ENCODE measurements around the gene DOK4. TPM values are rescaled to one million over a fixed set of nuclear protein-coding genes. Genes with fewer than 3 reads are reported as not detected.

The DOK4 gene
- total and polyA plus RNA-seq, 2 of the 8 experiments (the other 6 are each of a cell fraction or from before 2014, with no cell fraction given) = 24.0 to 28.9 TPM

DNA sequence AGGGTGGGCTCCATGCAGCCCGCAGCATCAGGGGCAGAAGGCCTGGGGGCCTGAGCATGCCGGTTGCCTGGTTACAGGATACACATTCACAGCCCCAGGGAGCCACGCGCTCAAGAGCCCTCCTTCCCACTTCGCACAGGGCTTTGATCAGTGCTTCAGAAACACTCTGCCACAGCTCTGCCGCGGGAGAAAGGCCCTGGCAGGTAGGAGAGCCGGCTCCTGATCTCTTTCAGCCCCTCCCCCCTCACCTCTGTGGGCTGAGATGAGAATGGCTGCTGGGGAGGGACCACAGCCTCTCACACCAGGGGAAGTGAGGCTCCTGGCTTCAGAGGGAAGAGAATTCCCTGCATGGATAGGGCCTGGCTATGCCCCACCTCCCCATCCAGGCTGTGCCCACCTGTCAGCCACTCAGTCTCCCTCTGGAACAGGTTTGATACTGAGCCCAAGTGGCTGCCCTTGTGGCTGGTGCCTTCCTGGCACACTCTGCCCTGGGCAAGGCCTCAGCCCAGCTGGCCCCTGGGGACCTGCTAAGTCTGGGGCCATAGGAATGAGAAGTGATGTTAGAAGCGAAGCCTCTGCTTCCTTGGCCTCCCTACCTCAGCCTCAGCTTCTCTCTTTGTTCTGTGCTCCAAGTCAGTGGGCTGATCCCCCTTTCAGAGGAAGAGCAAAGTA lies 8.6 kb downstream of the DOK4 start:
- H3K27me3 ChIP-seq (replicated peaks in 1 of 4; ENCODE audit: control insufficient read depth in 3 of 4, extremely low read depth in 1 of 4, insufficient read depth in 3 of 4, low read length in 3 of 4) = no peaks in the 10 kb centered on the region; a peak in 1 of 7 replicates
- DNase-seq (ENCODE audit: low read depth in 1 of 2, low spot score in 2 of 2) (no peak), FAIRE-seq (no peak)
- no peak overlapping the region for H2AK5ac ChIP-seq (ENCODE audit: low read depth, low read length)
- no peak overlapping the region for H3K14ac ChIP-seq (ENCODE audit: insufficient read length)
- peaks cover 0 to 10% (median 5%) of the 10 kb centered on the region in 4 experiments; a peak in 3 of 8 replicates for H3K36me3 ChIP-seq (ENCODE audit: control insufficient read depth in 2 of 4, insufficient read depth in 4 of 4, low read length in 3 of 4)
- no peak overlapping the region for H3K56ac ChIP-seq (replicated peaks; ENCODE audit: insufficient read length, low read depth, low read length)
- H4K5ac ChIP-seq (ENCODE audit: insufficient read length, low read depth, low read length) = no peak overlapping the region
- H3K9me3 ChIP-seq (ENCODE audit: insufficient read depth in 2 of 2, low read depth in 1 of 2, low read length in 1 of 2) = no peaks in the 10 kb centered on the region
- H2BK5ac ChIP-seq (ENCODE audit: low read depth, low read length) = peak overlapping the region; percentile 71; the same call in 1 of the 2 replicates
- peak overlapping the region; percentile 47 for H4K91ac ChIP-seq (replicated peaks; ENCODE audit: insufficient read length, low read length)
- H3K9ac ChIP-seq (replicated peaks in 1 of 4; ENCODE audit: extremely low read depth in 1 of 4, low read depth in 3 of 4, low read length in 3 of 4) = no peak overlapping the region
- H2AFZ ChIP-seq (ENCODE audit: low read length) = no peak overlapping the region
- no peak overlapping the region for H3K27ac ChIP-seq (ENCODE audit: low read depth, low read length)
- CTCF ChIA-PET (ENCODE audit: partially characterized antibody) = interaction anchor here (2.3 to 15.0 kb wide), 5 partner anchors 16 to 55 kb away, joined by 5 to 210 read pairs (median 8); partner anchors contain the start of gene POLR2C
- H3K4ac ChIP-seq (replicated peaks; ENCODE audit: insufficient read length, low read depth, low read length) = no peak overlapping the region
- peaks cover 5 to 52% (median 39%) of the 10 kb centered on the region in 4 experiments for H3K4me1 ChIP-seq (replicated peaks in 1 of 4; ENCODE audit: control insufficient read depth in 3 of 4, insufficient read depth in 4 of 4, low read length in 3 of 4)
- peak overlapping the region; percentile 18; the same call in 1 of the 2 replicates for H2BK12ac ChIP-seq (ENCODE audit: low read depth, low read length)
- no peak overlapping the region for H3K18ac ChIP-seq (ENCODE audit: extremely low read depth, low read length)
- WGBS, 2 experiments (ENCODE audit: extremely low coverage in 1 of 2, insufficient coverage in 1 of 2, insufficient read length in 1 of 2, insufficient replicate concordance in 2 of 2, low coverage in 1 of 2, low lambda C conversion rate in 2 of 2, missing lambda C conversion rate in 1 of 2) = 55% methylated on average over 9 of the region's 9 CpGs; no CpG with 5 or more reads in 1 of the 2 experiments
- no peak overlapping the region; a peak in 1 of 8 replicates for H3K4me3 ChIP-seq (ENCODE audit: extremely low read depth in 1 of 4, insufficient read depth in 2 of 4, low read depth in 3 of 4, low read length in 4 of 4)
- H2BK120ac ChIP-seq (replicated peaks; ENCODE audit: low read depth, low read length) = no peak overlapping the region
- no peak overlapping the region for H3K23ac ChIP-seq (ENCODE audit: insufficient read length)
- H3K79me1 ChIP-seq (ENCODE audit: low read depth, low read length) = 0 out of 2 replicates have a peak, but pooled peaks cover 5% of the 10 kb centered on the region
- H2BK20ac ChIP-seq (ENCODE audit: low read length) = no peak overlapping the region
- POLR2A ChIA-PET (ENCODE audit: partially characterized antibody) = interaction anchor here (1.4 to 10.3 kb wide), 2 partner anchors 42 to 51 kb away, joined by 4 to 67 read pairs; no protein-coding TSS in a partner anchor
- H4K8ac ChIP-seq (ENCODE audit: extremely low read depth, insufficient read depth, low read length) = no peak overlapping the region; the same call in 1 of the 2 replicates
- H3K79me2 ChIP-seq (ENCODE audit: control insufficient read depth in 1 of 2, insufficient read depth in 2 of 2, low read length in 2 of 2) = no peaks in the 10 kb centered on the region
- peak overlapping the region in 1 of 2 experiments; percentile 1; a peak in 3 of 4 replicates for H3K4me2 ChIP-seq (ENCODE audit: insufficient read depth in 1 of 2, low read depth in 2 of 2, low read length in 2 of 2)
- H2BK15ac ChIP-seq (ENCODE audit: low read length) = peak overlapping the region; percentile 95; the same call in 1 of the 2 replicates
- H4K20me1 ChIP-seq (replicated peaks in 1 of 2; ENCODE audit: control insufficient read depth in 1 of 2, insufficient read depth in 2 of 2, low read length in 2 of 2) = peaks cover 2 to 3% of the 10 kb centered on the region in 2 experiments
- TF ChIP-seq CBX8 (IDR thresholded peaks at IDR 0.05; ENCODE audit: borderline replicate concordance, low read depth, low read length) (no peak), RXRA (IDR thresholded peaks at IDR 0.05; ENCODE audit: insufficient read depth, low read depth, low read length) (no peak)
- H3K23me2 ChIP-seq (ENCODE audit: low read depth, low read length) = peaks cover 8% of the 10 kb centered on the region; the same call in 1 of the 2 replicates

All from H1 (cell line).